GM23338 (cell line): ENCODE measurements around the gene USP48. TPM values are rescaled to one million over a fixed set of nuclear protein-coding genes. Genes with fewer than 3 reads are reported as not detected.

Source experiments
- ATAC-seq: fragments of 200-7000 bp; cut with Tn5 transposase; 3 replicates; pipeline ENCODE4 v1.9.1; 2020
- DNase-seq: peaks from one replicate; pipeline ENCODE4 v3.0.0-alpha.2; 2015; ENCODE audit warnings: low spot score
- H2AFZ ChIP-seq: fragments of 200-600 bp; sonication (generic); 2 replicates; pipeline ENCODE4 v1.8.0; 2016; ENCODE audit warnings: antibody characterized with exemption, mild to moderate bottlenecking, moderate library complexity
- H3F3A ChIP-seq: fragments of 200-600 bp; sonication (generic); replicated peaks from 2 replicates; pipeline ENCODE4 v1.8.0; 2017; ENCODE audit warnings: antibody characterized with exemption, mixed run types, low read depth
- H3K27ac ChIP-seq: fragments of 200-600 bp; sonication (generic); 2 replicates; pipeline ENCODE4 v1.6.1; 2016; ENCODE audit warnings: low read depth
- H3K27me3 ChIP-seq: fragments of 200-600 bp; sonication (generic); 2 replicates; pipeline ENCODE4 v1.8.0; 2016; ENCODE audit warnings: mild to moderate bottlenecking, mixed run types, moderate library complexity; ENCODE audit not compliant: insufficient read depth
- H3K36me3 ChIP-seq: fragments of 200-600 bp; sonication (generic); 2 replicates; pipeline ENCODE4 v1.8.0; 2016; ENCODE audit warnings: mild to moderate bottlenecking; ENCODE audit not compliant: insufficient read depth
- H3K4me1 ChIP-seq: fragments of 200-600 bp; sonication (generic); 2 replicates; pipeline ENCODE4 v1.8.0; 2016; ENCODE audit warnings: mild to moderate bottlenecking, moderate library complexity; ENCODE audit not compliant: insufficient read depth
- H3K4me2 ChIP-seq: fragments of 200-600 bp; sonication (generic); 2 replicates; pipeline ENCODE4 v1.7.1; 2017; ENCODE audit warnings: mixed run types
- H3K4me3 ChIP-seq: fragments of 200-600 bp; sonication (generic); 2 replicates; pipeline ENCODE4 v1.6.1; 2016; ENCODE audit warnings: mixed run types
- H3K79me2 ChIP-seq: fragments of 200-600 bp; sonication (generic); replicated peaks from 2 replicates; pipeline ENCODE4 v1.8.0; 2017; ENCODE audit warnings: mild to moderate bottlenecking; ENCODE audit not compliant: insufficient read depth
- H3K9me2 ChIP-seq: fragments of 200-600 bp; sonication (generic); 2 replicates; pipeline ENCODE4 v1.8.0; 2017; ENCODE audit not compliant: insufficient read depth
- H4K20me1 ChIP-seq: fragments of 200-600 bp; sonication (generic); replicated peaks from 2 replicates; pipeline ENCODE4 v1.8.0; 2017; ENCODE audit warnings: mild to moderate bottlenecking; ENCODE audit not compliant: insufficient read depth
- H3K27ac Mint-ChIP-seq: 2 replicates; pipeline ENCODE4 v1.8.0; 2020; ENCODE audit warnings: inconsistent platforms, mild to moderate bottlenecking, moderate library complexity, mixed read lengths
- H3K27me3 Mint-ChIP-seq: 3 replicates; pipeline ENCODE4 v1.8.0; 2022; ENCODE audit warnings: low read depth, mild to moderate bottlenecking, moderate library complexity, mixed read lengths, inconsistent platforms; ENCODE audit not compliant: insufficient read depth, poor library complexity
- H3K36me3 Mint-ChIP-seq: 3 replicates; pipeline ENCODE4 v1.8.0; 2021; ENCODE audit warnings: low read depth, mild to moderate bottlenecking, inconsistent platforms, moderate library complexity, mixed read lengths
- H3K4me1 Mint-ChIP-seq: 3 replicates; pipeline ENCODE4 v1.8.0; 2020; ENCODE audit warnings: mild to moderate bottlenecking, inconsistent platforms, mixed read lengths
- H3K4me3 Mint-ChIP-seq: 3 replicates; pipeline ENCODE4 v1.8.0; 2021; ENCODE audit warnings: moderate library complexity, mild to moderate bottlenecking, inconsistent platforms, mixed read lengths
- H3K9me3 Mint-ChIP-seq: 3 replicates; pipeline ENCODE4 v1.8.0; 2020; ENCODE audit warnings: moderate library complexity, mild to moderate bottlenecking, inconsistent platforms, mixed read lengths
- CREB1 ChIP-seq: fragments of 250-450 bp; sonication (Bioruptor Pico); IDR thresholded peaks from 2 replicates; pipeline ENCODE4 v1.5.0; 2020; ENCODE audit warnings: low read depth, mild to moderate bottlenecking, moderate library complexity
- CTCF ChIP-seq, 2 experiments: fragments of 200-600 bp in 1 of 2; sonication (generic) in 1 of 2; conservative IDR thresholded peaks; 2 replicates each; pipeline versions ENCODE4 v1.5.1 to v1.6.1; 2016 to 2017; ENCODE audit warnings: antibody characterized with exemption in 2 of 2, low read depth in 2 of 2, mild to moderate bottlenecking in 2 of 2, moderate library complexity in 1 of 2
- ETS1 ChIP-seq: IDR thresholded peaks from 2 replicates; pipeline ENCODE4 v1.6.1; 2016; ENCODE audit warnings: antibody characterized with exemption
- EZH2 ChIP-seq: fragments of 200-600 bp; sonication (generic); IDR thresholded peaks from one replicate; pipeline ENCODE4 v1.8.0; 2017; ENCODE audit warnings: antibody characterized with exemption, mild to moderate bottlenecking, low read depth; ENCODE audit not compliant: unreplicated experiment
- JUNB ChIP-seq: IDR thresholded peaks from one replicate; pipeline ENCODE4 v1.6.1; 2016; ENCODE audit warnings: antibody characterized with exemption; ENCODE audit not compliant: unreplicated experiment
- NANOG ChIP-seq: IDR thresholded peaks from 2 replicates; pipeline ENCODE4 v1.6.1; 2016; ENCODE audit warnings: antibody characterized with exemption, borderline replicate concordance
- POLR2AphosphoS5 ChIP-seq: IDR thresholded peaks from 2 replicates; pipeline ENCODE4 v1.6.1; 2016; ENCODE audit warnings: antibody characterized with exemption, low read depth
- REST ChIP-seq: IDR thresholded peaks from one replicate; pipeline ENCODE4 v1.6.1; 2018; ENCODE audit warnings: antibody characterized with exemption; ENCODE audit not compliant: unreplicated experiment
- ZNF331 ChIP-seq: fragments of 250-450 bp; sonication (Bioruptor Pico); IDR thresholded peaks from 2 replicates; pipeline ENCODE4 v1.5.0; 2020; ENCODE audit warnings: low read depth, mild to moderate bottlenecking, moderate library complexity
- polyA plus RNA-seq: library from polyadenylated mRNA; unstranded; fragments of >200 nt; fragmentation: Nextera tagmentation; extraction: Ambion mirVana; gene quantifications from 2 replicates; pipeline ENCODE4 v1.2.1, GENCODE V29; 2016
- total RNA-seq: library from RNA; depleted of rRNA; stranded (reverse); fragments of >200 nt; shearing (Covaris generic); gene quantifications from 2 replicates; pipeline ENCODE4 v1.2.3, GENCODE V29; 2014

USP48 gene
- total and polyA plus RNA-seq, 2 experiments from 2014 or later, result 85.9 to 151 TPM

GRCh38 chr1:21667348-21668231 is 115.4 kb downstream of the USP48 start (continued):
- no peak for TF ChIP-seq REST
- no peak for TF ChIP-seq ETS1
- TF ChIP-seq EZH2, result no peak
- TF ChIP-seq NANOG, result no peak
- no peak for TF ChIP-seq POLR2AphosphoS5

GRCh38 chr1:21666576-21667320 is 116.2 kb downstream of the USP48 start:
- Histone ChIP-seq H3K27ac (no peak overlapping the region), H2AFZ (no peak overlapping the region), H3K79me2 (no peaks in the 10 kb centered on the region), H3K4me1 (peaks cover 19% of the 10 kb centered on the region), H3K36me3 (no peaks in the 10 kb centered on the region), H3K4me3 (no peak overlapping the region), H4K20me1 (peaks cover 4% of the 10 kb centered on the region; the same call in 1 of the 2 replicates), H3K9me2 (no peaks in the 10 kb centered on the region), H3K4me2 (no peak overlapping the region), H3F3A (0 out of 2 replicates have a peak, but pooled peaks cover 5% of the 10 kb centered on the region), H3K27me3 (peaks cover 27% of the 10 kb centered on the region)
- Mint-ChIP-seq H3K27ac (no peak overlapping the region), H3K4me3 (no peak overlapping the region; the same call in 2 of the 3 replicates), H3K9me3 (no peaks in the 10 kb centered on the region), H3K36me3 (no peaks in the 10 kb centered on the region), H3K27me3 (peaks cover 24% of the 10 kb centered on the region), H3K4me1 (peaks cover 34% of the 10 kb centered on the region)
- ATAC-seq (no peak), DNase-seq (no peak)
- no peak for TF ChIP-seq JUNB
- no peak for TF ChIP-seq POLR2AphosphoS5
- TF ChIP-seq NANOG, result no peak
- TF ChIP-seq ZNF331 (CRISPR knock-in tag), result no peak
- TF ChIP-seq CREB1, result no peak
- TF ChIP-seq REST, result no peak
- no peak for TF ChIP-seq CTCF (conservative IDR thresholded peaks at IDR 0.05; ENCODE audit: low read depth in 2 of 2)
- TF ChIP-seq EZH2, result no peak
